ENCODE measurements around the gene PCDH9.

The PCDH9 gene

GRCh38 chr13:66965181-66965580, 265.0 kb downstream of the PCDH9 start:
- no peak for DNase-seq

GRCh38 chr13:66962953-66963352, 267.2 kb downstream of the PCDH9 start:
- DNase-seq = no peak

- DNase-seq = no peak
These were observed 271.5 kb downstream of the PCDH9 start for GRCh38 chr13:66958611-66959010.

- no peak for DNase-seq
These were observed 277.6 kb downstream of the PCDH9 start for GRCh38 chr13:66952507-66952906.

GRCh38 chr13:66951426-66951825, 278.7 kb downstream of the PCDH9 start:
- DNase-seq = no peak

- DNase-seq = no peak
These were observed 279.5 kb downstream of the PCDH9 start for GRCh38 chr13:66950666-66951065.

- DNase-seq = no peak
These were observed 281.2 kb downstream of the PCDH9 start for GRCh38 chr13:66948910-66949309.

GRCh38 chr13:66943530-66943929, 286.6 kb downstream of the PCDH9 start:
- DNase-seq = no peak

GRCh38 chr13:66940113-66940512, 290.0 kb downstream of the PCDH9 start:
- DNase-seq = no peak

GRCh38 chr13:66937423-66937822, 292.7 kb downstream of the PCDH9 start:
- DNase-seq = no peak

- no peak for DNase-seq
These were observed 296.1 kb downstream of the PCDH9 start for GRCh38 chr13:66933994-66934393.

- DNase-seq = no peak
These were observed 296.6 kb downstream of the PCDH9 start for GRCh38 chr13:66933527-66933926.

GRCh38 chr13:66927562-66927961, 302.6 kb downstream of the PCDH9 start:
- DNase-seq = no peak

GRCh38 chr13:66926851-66927524, 303.1 kb downstream of the PCDH9 start:
- DNase-seq = no peak

- DNase-seq = no peak
These were observed 303.8 kb downstream of the PCDH9 start for GRCh38 chr13:66926200-66926850.

GRCh38 chr13:66922444-66922843, 307.7 kb downstream of the PCDH9 start:
- no peak for DNase-seq

GRCh38 chr13:66921437-66921836, 308.7 kb downstream of the PCDH9 start:
- no peak for DNase-seq

- no peak for DNase-seq
These were observed 314.4 kb downstream of the PCDH9 start for GRCh38 chr13:66915596-66916185.

GRCh38 chr13:66914155-66914554, 316.0 kb downstream of the PCDH9 start:
- no peak for DNase-seq

- DNase-seq = no peak
These were observed 318.7 kb downstream of the PCDH9 start for GRCh38 chr13:66911411-66911939.

GRCh38 chr13:66899955-66900354, 330.2 kb downstream of the PCDH9 start:
- DNase-seq = no peak

- no peak for DNase-seq
These were observed 333.2 kb downstream of the PCDH9 start for GRCh38 chr13:66896933-66897332.

- DNase-seq = no peak
These were observed 334.4 kb downstream of the PCDH9 start for GRCh38 chr13:66895780-66896179.

- DNase-seq = no peak
These were observed 334.8 kb downstream of the PCDH9 start for GRCh38 chr13:66895320-66895719.

Measured in activated CD4-positive, alpha-beta T cell treated with anti-CD3 and anti-CD28 coated beads, Interleukin-2, amount 50 U/mL, for 1 hour (primary cell).